Gastrocnemius medialis (tissue), 4 donors: ENCODE results near the gene TNXB.

Experiments
- POLR2A ChIP-seq, 2 donors: fragments of 450-650 bp; IDR thresholded peaks; one replicate each; pipeline ENCODE4 v1.6.1; 2017; ENCODE audit warnings: antibody characterized with exemption in 2 of 2, mild to moderate bottlenecking in 2 of 2, moderate library complexity in 2 of 2
- TF ChIP-seq, protein P1 (sequence below), 5 experiments: fragments of 450-650 bp in 3 of 5; fragments of 200-600 bp in 2 of 5; sonication (generic) in 2 of 5; IDR thresholded peaks in 4 of 5; conservative IDR thresholded peaks in 1 of 5; 1 replicate in 4 of 5; 2 replicates in 1 of 5; pipeline ENCODE4 v1.5.1; 2016 to 2019; ENCODE audit warnings: antibody characterized with exemption in 5 of 5, mild to moderate bottlenecking in 3 of 5, moderate library complexity in 3 of 5

DNA sequence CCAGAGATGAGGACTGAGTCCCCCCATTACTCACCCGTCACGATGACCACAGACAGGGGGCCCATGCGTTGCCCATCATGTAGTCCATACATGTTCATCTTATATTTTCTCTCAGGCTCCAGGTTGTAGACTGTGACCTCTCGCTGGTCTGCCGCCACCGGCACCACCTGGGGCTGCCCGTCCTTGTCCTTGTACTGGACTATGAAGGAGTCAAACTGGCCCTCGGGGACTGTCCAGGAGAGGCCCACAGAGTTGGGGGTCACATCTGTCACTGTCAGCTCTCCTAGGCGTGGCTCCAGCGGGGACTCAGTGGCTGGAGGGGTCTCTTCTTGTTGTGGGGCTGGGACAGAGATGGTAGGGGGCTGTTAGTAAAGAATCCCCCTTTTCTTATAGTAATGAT, 35.5 kb downstream of the TNXB start:
- TF ChIP-seq, protein P1, sequence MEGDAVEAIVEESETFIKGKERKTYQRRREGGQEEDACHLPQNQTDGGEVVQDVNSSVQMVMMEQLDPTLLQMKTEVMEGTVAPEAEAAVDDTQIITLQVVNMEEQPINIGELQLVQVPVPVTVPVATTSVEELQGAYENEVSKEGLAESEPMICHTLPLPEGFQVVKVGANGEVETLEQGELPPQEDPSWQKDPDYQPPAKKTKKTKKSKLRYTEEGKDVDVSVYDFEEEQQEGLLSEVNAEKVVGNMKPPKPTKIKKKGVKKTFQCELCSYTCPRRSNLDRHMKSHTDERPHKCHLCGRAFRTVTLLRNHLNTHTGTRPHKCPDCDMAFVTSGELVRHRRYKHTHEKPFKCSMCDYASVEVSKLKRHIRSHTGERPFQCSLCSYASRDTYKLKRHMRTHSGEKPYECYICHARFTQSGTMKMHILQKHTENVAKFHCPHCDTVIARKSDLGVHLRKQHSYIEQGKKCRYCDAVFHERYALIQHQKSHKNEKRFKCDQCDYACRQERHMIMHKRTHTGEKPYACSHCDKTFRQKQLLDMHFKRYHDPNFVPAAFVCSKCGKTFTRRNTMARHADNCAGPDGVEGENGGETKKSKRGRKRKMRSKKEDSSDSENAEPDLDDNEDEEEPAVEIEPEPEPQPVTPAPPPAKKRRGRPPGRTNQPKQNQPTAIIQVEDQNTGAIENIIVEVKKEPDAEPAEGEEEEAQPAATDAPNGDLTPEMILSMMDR (IDR thresholded peaks at IDR 0.05 in 4 of 5, conservative IDR thresholded peaks at IDR 0.05 in 1 of 5) = no peak
- no peak for TF ChIP-seq POLR2A (IDR thresholded peaks at IDR 0.05)
